ACC112 (cell line): ENCODE data around the gene MLF2.
A peak's percentile ranks its signal among the peaks of the same experiment; 100 is the strongest.
"Not testable (repeated sequence)": the region's sequence is repeated elsewhere in the genome, so short reads cannot be mapped to it uniquely, and the experiment has no call there.

Source experiments
- H2AFZ ChIP-seq: fragments of 200-600 bp; sonication (generic); one replicate; pipeline ENCODE4 v1.6.0; 2017; ENCODE audit warnings: antibody characterized with exemption, low read length; ENCODE audit not compliant: unreplicated experiment
- H3K27ac ChIP-seq: fragments of 200-600 bp; sonication (generic); 2 replicates; pipeline ENCODE4 v1.5.1; 2014; ENCODE audit warnings: low read depth, mild to moderate bottlenecking, antibody characterized with exemption, low read length, moderate library complexity
- H3K27me3 ChIP-seq: fragments of 200-600 bp; sonication (generic); 2 replicates; pipeline ENCODE4 v1.6.1; 2014; ENCODE audit warnings: mild to moderate bottlenecking, antibody characterized with exemption, low read length, moderate library complexity, mixed read lengths; ENCODE audit not compliant: insufficient read depth
- H3K36me3 ChIP-seq: fragments of 200-600 bp; sonication (generic); 2 replicates; pipeline ENCODE4 v1.6.1; 2016; ENCODE audit warnings: mild to moderate bottlenecking, antibody characterized with exemption, low read length, moderate library complexity, mixed read lengths; ENCODE audit not compliant: insufficient read depth
- H3K4me1 ChIP-seq: fragments of 200-600 bp; sonication (generic); one replicate; pipeline ENCODE4 v1.6.1; 2016; ENCODE audit warnings: low read length, mixed read lengths; ENCODE audit not compliant: insufficient read depth, unreplicated experiment, control insufficient read depth
- H3K4me3 ChIP-seq: fragments of 200-600 bp; sonication (generic); 2 replicates; pipeline ENCODE4 v1.5.1; 2014; ENCODE audit warnings: mild to moderate bottlenecking, low read depth, low read length
- H3K79me2 ChIP-seq: fragments of 200-600 bp; sonication (generic); one replicate; pipeline ENCODE4 v1.6.0; 2016; ENCODE audit warnings: low read length; ENCODE audit not compliant: control insufficient read depth, unreplicated experiment, insufficient read depth

MLF2 gene

GRCh38 chr12:6747216-6747615, 5.7 kb downstream of the MLF2 start:
- Histone ChIP-seq H3K27me3 (no peaks in the 10 kb centered on the region), H3K27ac (no peak overlapping the region), H3K4me3 (no peak overlapping the region), H2AFZ (no peak overlapping the region), H3K79me2 (peaks cover 15% of the 10 kb centered on the region), H3K36me3 (peaks cover 38% of the 10 kb centered on the region), H3K4me1 (peaks cover 6% of the 10 kb centered on the region)

- H3K4me1 ChIP-seq, result no peaks in the 10 kb centered on the region
- H3K27me3 ChIP-seq, result no peaks in the 10 kb centered on the region
- H3K36me3 ChIP-seq, result peaks cover 30% of the 10 kb centered on the region
- peaks cover 2% of the 10 kb centered on the region for H3K79me2 ChIP-seq
- no peak overlapping the region for H3K27ac ChIP-seq
- H2AFZ ChIP-seq, result no peak overlapping the region
- H3K4me3 ChIP-seq, result no peak overlapping the region
These were observed 7.0 kb downstream of the MLF2 start for GRCh38 chr12:6745741-6746525.

- H3K27ac ChIP-seq, H3K79me2 ChIP-seq, H3K4me1 ChIP-seq, H3K4me3 ChIP-seq, H3K27me3 ChIP-seq, H2AFZ ChIP-seq: not testable (repeated sequence)
- H3K36me3 ChIP-seq, result peaks cover 11% of the 10 kb centered on the region; the same call in 1 of the 2 replicates
These were observed 9.6 kb downstream of the MLF2 start for GRCh38 chr12:6743300-6743699.

- no peaks in the 10 kb centered on the region for H3K4me1 ChIP-seq
- H3K27me3 ChIP-seq, result no peaks in the 10 kb centered on the region
- no peak overlapping the region for H2AFZ ChIP-seq
- H3K4me3 ChIP-seq, result no peak overlapping the region
- H3K36me3 ChIP-seq, result peaks cover 6% of the 10 kb centered on the region; the same call in 1 of the 2 replicates
- no peak overlapping the region for H3K27ac ChIP-seq
- no peaks in the 10 kb centered on the region for H3K79me2 ChIP-seq
These were observed 10.1 kb downstream of the MLF2 start for GRCh38 chr12:6742834-6743233.

- not testable (repeated sequence) for H3K27me3 ChIP-seq, H3K36me3 ChIP-seq, H3K27ac ChIP-seq, H3K4me1 ChIP-seq, H3K4me3 ChIP-seq, H3K79me2 ChIP-seq, H2AFZ ChIP-seq
These were observed 10.9 kb downstream of the MLF2 start for GRCh38 chr12:6742080-6742479.

GRCh38 chr12:6736754-6737153, 16.2 kb downstream of the MLF2 start:
- Histone ChIP-seq H2AFZ (no peak overlapping the region), H3K79me2 (no peaks in the 10 kb centered on the region), H3K4me1 (peaks cover 18% of the 10 kb centered on the region), H3K27ac (no peak overlapping the region), H3K27me3 (no peaks in the 10 kb centered on the region), H3K4me3 (no peak overlapping the region), H3K36me3 (0 out of 2 replicates have a peak, but pooled peaks cover 4% of the 10 kb centered on the region)

GRCh38 chr12:6735448-6736191, 17.3 kb downstream of the MLF2 start:
- H3K79me2 ChIP-seq, result no peaks in the 10 kb centered on the region
- H3K36me3 ChIP-seq, result peaks cover 8% of the 10 kb centered on the region; the same call in 1 of the 2 replicates
- no peak overlapping the region for H3K4me3 ChIP-seq
- no peaks in the 10 kb centered on the region for H3K27me3 ChIP-seq
- peaks cover 18% of the 10 kb centered on the region for H3K4me1 ChIP-seq
- peak overlapping the region; percentile 34 for H2AFZ ChIP-seq
- H3K27ac ChIP-seq, result peak overlapping the region; percentile 30

GRCh38 chr12:6734506-6735387, 18.2 kb downstream of the MLF2 start:
- Histone ChIP-seq H3K4me3 (no peak overlapping the region), H2AFZ (no peak overlapping the region), H3K79me2 (no peaks in the 10 kb centered on the region), H3K36me3 (peaks cover 11% of the 10 kb centered on the region; the same call in 1 of the 2 replicates), H3K4me1 (peaks cover 18% of the 10 kb centered on the region), H3K27ac (no peak overlapping the region), H3K27me3 (no peaks in the 10 kb centered on the region)

GRCh38 chr12:6730169-6730568, 22.8 kb downstream of the MLF2 start:
- Histone ChIP-seq H3K36me3 (peaks cover 7% of the 10 kb centered on the region; the same call in 1 of the 2 replicates), H3K4me1 (peaks cover 11% of the 10 kb centered on the region), H3K27me3 (no peaks in the 10 kb centered on the region), H2AFZ (no peak overlapping the region), H3K27ac (no peak overlapping the region), H3K79me2 (peaks cover 6% of the 10 kb centered on the region), H3K4me3 (no peak overlapping the region)

GRCh38 chr12:6729186-6729585, 23.8 kb downstream of the MLF2 start:
- peaks cover 14% of the 10 kb centered on the region for H3K79me2 ChIP-seq
- H2AFZ ChIP-seq, result no peak overlapping the region
- peaks cover 10% of the 10 kb centered on the region for H3K4me1 ChIP-seq
- H3K27me3 ChIP-seq, result no peaks in the 10 kb centered on the region
- no peak overlapping the region for H3K4me3 ChIP-seq
- H3K36me3 ChIP-seq, result peaks cover 7% of the 10 kb centered on the region; the same call in 1 of the 2 replicates
- no peak overlapping the region for H3K27ac ChIP-seq
